HG03378 (cell line): ENCODE data around the gene KICS2.

Experiments used
- ATAC-seq: cut with Tn5 transposase; IDR thresholded peaks from one replicate; pipeline ENCODE4 v1.9.1; 2021; ENCODE audit warnings: mild to moderate bottlenecking, moderate library complexity; ENCODE audit not compliant: unreplicated experiment

Gene KICS2

DNA sequence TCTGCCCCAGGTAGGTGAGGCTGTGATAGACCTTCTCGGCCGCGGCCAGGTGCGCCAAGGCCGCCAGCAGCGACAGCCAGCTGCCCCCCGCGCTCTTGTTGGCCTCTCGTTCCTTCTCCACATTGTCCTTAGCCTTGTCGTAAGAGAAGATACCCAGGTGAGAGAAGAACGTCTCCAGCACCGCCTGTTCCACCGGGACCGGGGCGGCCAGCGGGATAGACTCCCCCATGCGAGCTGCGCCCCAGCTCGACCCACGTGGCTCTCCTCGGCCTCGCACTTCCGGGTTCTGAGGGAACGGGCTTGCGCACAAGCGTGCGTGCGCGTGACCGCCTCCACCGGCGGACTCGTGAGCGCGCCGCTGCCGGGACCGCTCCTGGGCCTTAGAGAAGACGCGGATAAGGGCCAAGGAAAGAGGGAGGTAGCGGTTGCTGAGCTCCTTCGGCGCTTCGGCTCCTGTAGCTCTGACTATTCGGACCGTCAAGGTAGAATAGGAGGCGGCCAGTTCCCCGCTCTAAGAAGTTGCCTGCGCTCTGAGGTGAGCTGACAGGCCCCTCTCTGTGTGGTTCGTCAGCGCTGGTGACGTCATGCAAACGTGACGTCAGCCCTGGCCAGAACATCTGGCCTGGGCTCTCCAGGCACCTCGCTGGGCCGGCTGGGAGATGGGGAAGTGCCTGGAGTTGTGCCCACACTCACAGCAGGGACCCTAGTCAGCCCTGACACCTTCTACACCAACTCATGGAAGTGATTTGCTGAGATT, at the start of gene KICS2:
Gene KICS2 (minus strand): TSS at position 288 of the 757 bp plus-strand sequence. CDS start 59 bp downstream, at position 229.
- peak; percentile 93 for ATAC-seq

DNA sequence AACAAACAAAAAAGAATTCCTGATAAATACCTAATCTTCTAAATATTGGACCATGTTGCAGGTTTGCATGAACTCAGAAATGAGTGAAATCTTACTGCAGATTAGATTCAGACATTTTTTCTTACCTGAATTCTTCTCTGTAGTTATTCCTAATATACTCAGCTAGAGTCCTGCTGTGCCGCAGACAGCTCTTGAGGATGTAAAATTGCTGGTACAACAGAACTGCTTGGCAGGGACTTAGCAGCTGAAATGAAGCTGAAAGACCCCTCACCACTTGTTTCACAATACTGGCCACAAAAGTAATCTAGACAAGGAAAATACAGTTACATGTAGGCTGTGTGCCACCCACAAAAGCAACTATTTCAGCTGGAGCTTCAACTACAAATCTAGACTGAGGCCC, 48.3 kb upstream of the KICS2 start:
- ATAC-seq = no peak

DNA sequence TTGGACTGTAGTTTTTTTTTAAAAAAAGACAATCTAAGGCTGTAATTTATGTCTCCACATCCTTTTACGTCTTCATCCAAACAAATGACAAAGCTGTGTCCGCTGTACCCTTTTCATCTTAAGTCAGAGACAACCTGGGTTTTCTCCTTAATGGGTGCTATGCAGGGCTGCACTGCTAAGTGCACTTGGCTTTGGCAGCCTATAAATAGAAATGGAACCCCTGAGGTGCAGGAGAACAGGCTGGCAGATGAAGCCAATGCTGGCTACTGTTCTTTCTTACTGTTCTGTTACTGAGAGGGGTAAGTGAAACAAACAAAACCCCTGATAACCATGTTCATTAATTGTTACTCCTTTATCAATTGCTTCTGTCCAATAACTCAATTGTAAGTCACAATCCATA, 47.1 kb upstream of the KICS2 start:
- ATAC-seq = no peak

DNA sequence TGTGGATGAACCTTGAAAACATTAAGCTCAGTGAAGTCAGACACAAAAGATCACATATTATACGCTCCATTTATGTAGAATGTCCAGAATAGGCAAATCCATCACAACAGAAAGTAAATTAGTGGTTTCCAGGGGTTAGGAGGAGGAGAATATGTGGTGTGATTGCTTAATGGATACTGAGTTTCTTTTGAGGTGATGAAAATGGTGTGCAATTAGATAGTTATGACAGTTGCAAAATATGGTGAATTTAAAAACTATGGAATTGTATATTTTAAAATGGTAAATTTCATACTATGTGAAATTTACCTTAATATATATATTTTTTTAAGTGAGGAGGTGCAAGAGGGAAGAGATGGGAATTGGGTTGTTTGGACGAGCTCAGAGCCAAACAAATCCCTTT, 46.3 kb upstream of the KICS2 start:
- no peak for ATAC-seq

DNA sequence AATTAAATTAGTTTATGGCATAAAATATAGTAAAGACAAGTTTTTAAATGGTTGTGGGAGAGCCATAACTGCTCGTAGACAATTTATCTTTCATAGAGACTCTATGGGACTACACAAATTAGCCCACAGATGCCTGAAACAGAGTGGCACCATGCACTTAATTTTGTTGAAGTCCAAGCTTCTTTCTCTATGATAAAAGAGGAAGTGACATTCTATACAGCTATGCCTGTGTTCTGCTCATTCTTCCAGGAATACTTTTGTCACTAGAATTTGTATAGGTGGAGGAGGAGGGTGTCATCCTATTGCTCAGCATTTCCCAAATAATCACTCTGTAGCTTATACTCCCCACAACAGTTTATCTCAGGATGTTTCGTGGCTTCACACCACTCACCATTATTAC, 43.7 kb upstream of the KICS2 start:
- ATAC-seq = no peak

DNA sequence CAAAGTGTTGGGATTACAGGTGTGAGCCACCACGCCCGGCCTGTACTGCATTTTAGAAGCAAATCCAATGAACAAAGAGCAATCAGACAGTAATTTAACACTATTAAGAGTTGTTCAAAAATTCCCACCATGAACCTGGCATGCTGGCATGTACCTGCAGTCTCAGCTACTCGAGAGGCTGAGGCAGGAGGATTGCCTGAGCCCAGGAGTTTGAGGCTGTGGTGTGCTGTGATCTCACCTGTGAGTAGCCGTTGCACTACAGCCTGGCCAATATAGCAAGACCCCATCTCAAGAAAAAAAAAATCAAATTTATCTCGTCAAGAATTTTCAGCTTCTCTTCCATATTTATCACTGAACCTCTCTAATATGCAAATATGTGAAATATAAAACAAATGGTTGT, 39.7 kb upstream of the KICS2 start:
- ATAC-seq = no peak

DNA sequence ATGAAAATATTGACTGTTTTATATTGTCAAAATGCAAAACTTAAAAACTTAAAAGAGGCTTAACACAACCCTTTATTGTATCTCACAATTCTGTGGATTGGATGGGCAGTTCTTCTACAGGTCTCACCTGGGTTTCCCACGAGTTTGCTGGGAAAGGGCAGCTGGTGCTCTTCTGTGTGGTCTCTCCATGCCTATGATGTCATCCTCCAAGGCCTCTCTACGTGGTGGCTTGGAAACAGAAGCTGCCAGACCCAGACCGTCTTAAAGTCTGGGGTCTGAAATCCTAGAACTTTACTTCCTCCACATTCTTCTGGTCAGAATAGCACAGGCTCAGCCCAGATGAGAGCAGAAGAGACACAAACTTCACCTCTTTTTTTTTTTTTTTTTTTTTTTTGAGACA, 36.5 kb upstream of the KICS2 start:
- no peak for ATAC-seq

DNA sequence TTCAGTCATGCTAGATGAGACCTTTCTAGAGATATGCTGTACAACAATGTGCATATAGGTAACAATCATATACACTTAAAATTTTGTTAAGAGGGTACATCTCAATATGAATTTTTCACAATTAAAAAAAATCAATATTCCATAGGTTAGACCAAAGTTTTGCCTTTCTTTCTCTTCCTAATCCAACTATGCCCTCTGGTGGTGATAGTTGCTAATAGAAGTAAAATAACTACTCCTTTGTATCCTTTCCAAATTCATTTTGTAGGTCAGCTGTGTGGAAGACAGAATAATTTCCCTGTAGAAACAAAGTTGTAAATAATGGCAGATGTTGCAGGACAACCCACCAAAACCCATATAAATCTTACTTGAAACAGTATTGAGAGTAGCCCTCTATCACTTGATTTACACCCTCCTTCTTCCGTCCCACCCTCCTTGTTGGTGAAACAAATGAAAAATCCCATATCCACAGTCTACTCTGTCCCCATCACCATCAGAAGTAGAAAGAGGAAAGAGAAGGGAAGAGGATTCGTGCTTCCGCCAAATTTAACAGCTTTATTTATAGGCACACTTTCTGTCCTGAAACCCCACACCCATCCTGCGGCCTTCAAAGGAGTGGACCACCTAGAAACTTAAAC, 34.2 kb upstream of the KICS2 start:
- ATAC-seq = no peak

DNA sequence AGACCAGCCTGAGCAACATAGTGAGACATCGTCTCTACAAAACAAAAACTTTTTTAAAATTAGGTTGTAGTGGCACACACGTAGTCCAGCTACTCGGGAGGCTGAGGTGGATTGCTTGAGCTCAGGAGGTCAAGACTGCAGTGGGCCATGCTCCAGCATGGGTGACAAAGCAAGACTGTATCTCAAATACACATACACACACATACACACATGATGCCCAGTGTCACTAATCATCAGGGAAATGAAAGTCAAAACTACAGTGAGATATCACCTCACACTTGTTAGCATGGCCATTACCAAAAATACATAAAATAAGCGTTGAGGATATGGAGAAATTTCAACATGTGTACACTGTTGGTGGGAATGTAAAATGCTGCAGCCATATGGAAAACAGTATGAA, 33.2 kb upstream of the KICS2 start:
- no peak for ATAC-seq

DNA sequence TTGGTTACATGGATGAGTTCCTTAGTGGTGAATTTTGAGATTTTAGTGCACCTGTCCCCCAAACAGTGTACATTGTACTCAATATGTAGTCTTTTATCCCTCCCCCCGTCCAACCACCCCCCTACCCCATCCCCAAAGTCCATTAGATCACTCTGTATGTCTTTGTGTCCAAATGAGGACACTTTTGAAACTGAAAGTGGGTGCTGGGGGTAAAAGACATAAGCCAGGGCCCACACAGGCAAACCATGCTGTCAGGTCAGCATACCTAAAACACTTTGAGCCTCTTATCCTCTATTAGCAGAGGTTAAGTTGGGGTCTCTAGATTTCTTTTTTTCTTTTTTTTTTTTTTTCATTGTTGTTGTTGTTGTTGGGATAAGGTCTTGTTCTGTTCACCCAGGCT, 31.3 kb upstream of the KICS2 start:
- no peak for ATAC-seq

DNA sequence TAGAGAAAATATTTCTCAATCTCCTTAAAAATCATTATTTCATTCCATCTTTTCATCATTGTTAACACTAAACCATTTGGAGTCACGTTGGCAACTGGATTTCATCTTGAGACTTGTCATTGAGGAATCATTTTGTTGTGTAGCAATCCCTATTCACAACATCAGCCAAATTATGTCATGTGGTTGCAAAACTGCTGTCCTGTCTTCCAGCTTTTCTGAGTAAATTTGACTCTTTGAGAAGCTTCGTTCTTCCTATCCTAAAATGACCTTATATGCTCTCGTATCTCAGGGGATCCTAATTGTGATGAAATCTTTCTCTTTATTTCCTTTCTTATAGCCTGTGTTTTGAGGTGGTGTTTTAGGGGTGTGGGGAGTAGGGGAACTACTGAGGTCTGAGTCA, 30.6 kb upstream of the KICS2 start:
- no peak for ATAC-seq

DNA sequence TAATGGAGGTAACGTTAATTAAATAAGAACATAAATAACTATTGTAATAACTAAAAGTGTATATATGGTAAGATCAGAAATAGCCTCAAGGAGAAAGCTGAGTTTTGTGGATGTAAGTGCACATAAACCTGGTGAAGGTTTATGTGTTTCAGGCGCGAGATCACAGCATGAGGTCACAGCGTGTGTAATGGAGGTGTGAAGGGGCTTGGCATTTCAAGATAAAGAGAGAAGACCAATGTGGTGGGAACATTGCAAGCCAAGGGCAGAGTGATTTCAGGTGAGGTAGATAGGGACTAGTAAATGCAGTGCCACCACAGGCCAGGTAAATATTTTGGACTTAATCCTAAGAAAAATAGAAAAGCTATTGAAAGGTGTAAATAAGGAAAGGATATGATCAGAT, 21.7 kb upstream of the KICS2 start:
- ATAC-seq = no peak

DNA sequence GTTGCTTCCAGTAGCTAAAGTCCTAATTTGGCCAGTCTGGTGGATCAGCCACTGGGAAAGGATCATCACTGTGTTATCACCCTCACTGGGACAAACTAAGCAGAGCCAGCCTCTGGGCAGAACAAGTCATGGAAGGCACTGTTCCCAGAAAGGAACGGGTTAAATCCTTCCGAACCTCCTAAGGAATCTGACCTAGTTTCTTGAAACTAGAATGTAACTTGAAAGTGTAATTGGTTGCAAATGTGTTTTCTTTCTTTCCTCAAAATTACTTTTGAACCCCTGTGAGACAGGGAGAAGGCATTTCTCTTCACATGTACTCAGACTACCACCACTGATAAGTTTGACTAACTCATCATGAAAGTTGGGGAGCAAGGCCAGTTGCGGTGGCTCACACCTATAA, 18.7 kb upstream of the KICS2 start:
- no peak for ATAC-seq

DNA sequence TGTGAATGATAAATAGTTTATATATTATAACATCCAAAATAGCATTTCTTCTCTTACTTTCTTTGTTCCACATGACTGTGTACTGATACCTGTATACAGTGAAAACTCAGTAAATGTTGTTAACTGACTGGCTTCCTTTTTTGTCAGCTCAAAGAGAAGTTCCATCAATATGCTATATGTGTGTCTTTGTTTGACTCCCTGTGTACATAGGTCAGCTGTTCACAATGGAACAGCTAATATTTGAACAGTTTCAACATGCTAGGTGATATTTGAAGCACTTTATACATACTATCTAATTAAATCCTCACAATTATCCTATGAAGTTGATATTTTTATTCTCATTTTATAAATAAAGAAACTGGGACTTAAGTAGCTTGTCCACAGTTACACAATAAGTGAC, 15.3 kb upstream of the KICS2 start:
- ATAC-seq = no peak

DNA sequence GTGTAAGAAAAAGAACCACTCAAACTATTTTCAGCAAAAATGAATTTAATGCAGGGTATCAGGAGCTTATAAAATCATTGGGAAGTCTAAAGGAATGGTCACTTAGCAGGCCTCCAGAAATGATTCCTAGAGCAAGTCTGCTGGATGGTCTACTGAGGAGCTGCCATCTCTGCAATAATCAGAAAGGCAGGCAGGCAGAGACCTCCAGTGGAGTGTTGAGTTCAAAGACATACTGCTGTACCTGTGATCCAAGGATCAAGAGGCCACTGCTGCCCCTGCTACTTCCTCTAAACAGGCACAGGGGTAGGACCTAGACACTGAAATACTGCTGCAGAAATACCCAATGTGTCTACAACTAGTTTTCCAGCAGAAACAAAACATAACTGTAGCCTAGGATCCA, 14.5 kb upstream of the KICS2 start:
- ATAC-seq = no peak

DNA sequence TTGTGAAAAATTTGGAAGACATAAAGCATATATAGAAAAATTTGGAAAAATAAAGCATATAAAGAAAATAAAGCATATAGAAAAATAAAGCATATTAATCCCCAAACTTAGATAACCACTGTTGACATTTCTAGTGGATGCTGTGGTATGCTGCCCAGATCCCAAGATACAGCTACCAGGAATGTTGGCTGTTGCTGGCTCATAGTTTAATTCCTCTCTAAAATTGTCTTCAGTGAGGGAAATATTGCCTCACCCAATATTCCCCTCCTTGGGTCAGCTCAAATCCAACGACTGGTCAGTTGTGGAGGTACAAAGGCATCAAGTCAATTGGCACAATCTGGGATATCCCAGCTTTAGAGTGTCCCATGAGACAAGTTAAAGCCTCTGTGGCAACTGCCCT, 10.1 kb upstream of the KICS2 start:
- ATAC-seq = no peak

DNA sequence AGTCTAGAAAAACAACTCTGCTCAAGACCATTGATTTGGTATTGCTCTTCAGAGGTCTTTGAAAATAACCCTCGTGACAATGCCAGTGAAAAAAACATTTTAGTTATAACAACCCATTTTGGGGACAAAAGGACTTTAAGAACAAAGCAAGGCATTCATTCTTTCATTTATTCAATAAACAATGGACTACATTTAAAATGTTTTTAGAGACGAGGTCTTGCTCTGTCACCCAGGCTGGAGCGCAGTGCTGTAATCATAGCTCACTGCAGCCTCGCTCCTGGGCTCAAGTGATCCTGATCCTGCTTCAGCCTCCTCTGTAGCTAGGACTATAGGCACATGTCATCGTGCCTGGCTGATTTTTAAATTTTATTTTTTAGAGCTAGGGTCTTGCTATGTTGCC, 7.7 kb upstream of the KICS2 start:
- no peak for ATAC-seq

DNA sequence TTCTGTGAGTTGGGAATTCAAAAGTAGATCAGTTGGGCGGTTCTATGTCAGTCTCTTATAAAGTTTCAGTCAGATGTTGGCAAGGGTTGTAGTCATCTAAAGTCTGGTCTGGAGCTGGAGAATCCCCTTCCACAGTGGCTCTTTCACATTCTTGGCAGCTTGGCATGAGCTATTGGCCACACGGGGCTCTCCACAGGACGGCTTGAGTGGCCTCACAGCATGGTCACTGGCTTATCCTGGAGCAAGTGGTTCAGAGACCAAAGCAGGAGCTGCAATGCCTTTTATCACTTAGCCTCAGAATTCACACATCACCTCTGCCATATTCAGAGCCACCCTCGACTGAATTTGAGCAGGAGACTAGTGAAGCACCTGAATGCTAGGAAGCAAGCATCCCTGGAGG, 7.1 kb upstream of the KICS2 start:
- no peak for ATAC-seq

DNA sequence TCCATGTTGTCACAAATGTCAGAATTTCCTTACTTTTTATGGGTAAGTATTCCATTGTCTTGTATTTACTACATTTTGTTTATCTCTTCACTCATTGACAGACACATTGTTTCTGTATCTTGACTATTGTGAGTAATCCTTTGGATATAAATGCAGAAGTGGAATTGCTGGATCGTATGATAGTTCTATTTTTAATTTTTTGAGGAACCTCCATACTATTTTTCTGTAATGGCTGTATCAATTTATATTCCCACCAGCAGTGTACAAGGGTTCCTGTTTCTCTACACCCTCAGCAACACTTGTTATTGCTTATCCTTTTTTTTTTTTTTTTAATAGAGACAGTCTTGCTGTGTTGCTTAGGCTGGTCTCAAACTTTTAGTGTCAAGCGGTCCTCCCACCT, 3.5 kb upstream of the KICS2 start:
- no peak for ATAC-seq

DNA sequence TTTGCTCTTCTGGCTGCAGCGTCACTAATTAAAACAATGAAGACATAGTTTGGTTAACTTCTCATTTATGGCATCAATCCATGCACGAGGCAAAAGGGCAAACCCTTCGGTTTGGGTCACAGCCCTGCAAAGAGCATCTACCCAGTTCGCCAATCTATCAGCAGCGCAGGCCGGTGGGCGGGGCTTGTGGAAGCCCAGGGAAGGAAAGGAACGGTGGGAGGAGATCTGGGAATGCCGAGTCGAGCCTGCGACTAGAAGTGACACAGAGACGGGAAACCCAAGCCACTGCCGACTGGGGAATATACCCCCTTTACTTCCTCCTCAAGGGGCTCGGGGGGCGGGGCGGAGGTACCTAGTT, 466 bp downstream of the KICS2 start:
- ATAC-seq = peak; percentile 26

DNA sequence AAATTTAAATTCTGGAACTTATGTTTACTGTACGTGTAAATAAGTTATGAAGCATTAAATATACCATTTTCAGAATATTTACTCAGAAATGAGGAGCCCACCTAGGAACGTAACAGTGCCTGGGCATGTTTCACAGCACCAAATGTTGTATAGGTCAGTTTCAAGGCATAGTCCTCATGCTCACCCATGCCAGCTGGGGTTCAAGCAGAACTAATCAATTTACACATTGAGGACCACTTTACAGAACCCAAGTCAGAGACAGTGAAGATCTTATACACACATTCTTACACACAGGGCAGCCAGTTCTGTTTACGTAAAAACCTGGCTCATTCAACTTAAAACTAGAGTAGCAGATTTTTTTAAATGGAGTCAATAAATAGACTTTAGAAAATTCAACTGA, 2.0 kb downstream of the KICS2 start:
- no peak for ATAC-seq

DNA sequence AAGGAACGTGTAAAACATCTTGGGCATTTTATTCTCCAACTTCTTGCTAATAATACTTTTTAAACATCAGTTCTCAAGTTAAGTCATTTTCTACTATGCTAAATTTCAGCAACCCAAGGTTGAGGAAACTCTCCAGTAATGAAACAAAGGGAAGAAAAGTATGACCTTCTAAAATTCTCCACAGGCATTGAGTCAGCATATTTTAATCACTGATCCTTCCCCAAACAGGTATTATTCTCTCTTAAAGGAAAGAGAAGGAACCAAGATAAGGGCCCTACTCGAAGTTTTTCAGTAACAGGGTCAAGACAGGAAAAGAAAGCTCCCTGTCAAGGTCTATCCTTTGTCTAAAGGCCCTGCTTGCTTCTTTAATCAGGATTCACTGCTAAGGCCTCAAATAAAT, 3.0 kb downstream of the KICS2 start:
- no peak for ATAC-seq

DNA sequence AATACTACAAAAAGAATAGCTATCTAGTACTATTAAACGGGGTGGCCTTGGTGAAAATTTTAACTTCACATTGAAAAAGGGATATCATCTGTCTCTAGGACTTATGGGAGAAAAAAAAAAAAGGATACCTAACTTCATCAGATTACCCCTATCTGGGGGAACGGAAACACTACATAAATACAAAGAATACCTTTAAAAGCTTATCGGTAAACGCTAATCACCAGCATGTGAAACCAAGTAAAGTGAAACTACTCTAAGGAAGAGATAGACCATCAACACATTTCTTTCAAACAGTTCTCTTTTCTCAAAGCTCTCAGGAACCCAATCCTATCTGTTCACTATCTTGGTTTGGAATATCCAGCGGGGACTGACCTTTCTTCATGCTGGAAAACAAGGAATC, 3.5 kb downstream of the KICS2 start:
- no peak for ATAC-seq
